Ovary (tissue), 3 donors: ENCODE results near the gene SAAL1.

Experiments used
- EP300 ChIP-seq: sonication (generic); formaldehyde crosslinking; IDR thresholded peaks from one replicate; pipeline ENCODE4 v1.6.1; 2017; ENCODE audit warnings: antibody characterized with exemption
- POLR2A ChIP-seq: fragments of 450-650 bp; IDR thresholded peaks from one replicate; pipeline ENCODE4 v1.6.1; 2017; ENCODE audit warnings: antibody characterized with exemption, mild to moderate bottlenecking, moderate library complexity
- TF ChIP-seq, protein P1 (sequence below), 3 donors: fragments of 450-650 bp in 2 of 3; fragments of 200-600 bp in 1 of 3; IDR thresholded peaks; one replicate each; pipeline versions ENCODE4 v1.5.1 to v1.8.0; 2016 to 2022; ENCODE audit warnings: antibody characterized with exemption in 3 of 3, mild to moderate bottlenecking in 1 of 3
- donor health status: DM: no; HTN: no; CAD: no.

DNA sequence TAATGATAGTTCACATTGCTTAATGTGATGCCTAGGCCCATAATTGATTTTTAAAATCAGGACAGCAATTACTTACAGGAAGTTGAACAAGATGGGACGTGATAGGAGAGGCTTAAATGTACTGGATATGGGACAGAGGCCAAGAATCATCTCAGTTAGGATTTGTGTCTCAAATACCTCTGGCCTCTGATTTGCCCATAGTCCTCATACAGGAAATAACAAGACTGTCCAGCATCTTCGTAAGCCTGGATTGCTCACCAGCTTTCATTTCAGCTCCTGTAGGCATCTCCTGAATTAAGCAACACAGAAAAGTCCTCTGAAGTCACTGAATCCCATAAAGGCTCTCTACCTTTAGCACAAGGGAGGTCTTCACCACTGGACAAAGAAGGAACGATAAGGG lies 26.5 kb upstream of the SAAL1 start, which contains the start of gene MRGPRX3:
- TF ChIP-seq, protein P1, sequence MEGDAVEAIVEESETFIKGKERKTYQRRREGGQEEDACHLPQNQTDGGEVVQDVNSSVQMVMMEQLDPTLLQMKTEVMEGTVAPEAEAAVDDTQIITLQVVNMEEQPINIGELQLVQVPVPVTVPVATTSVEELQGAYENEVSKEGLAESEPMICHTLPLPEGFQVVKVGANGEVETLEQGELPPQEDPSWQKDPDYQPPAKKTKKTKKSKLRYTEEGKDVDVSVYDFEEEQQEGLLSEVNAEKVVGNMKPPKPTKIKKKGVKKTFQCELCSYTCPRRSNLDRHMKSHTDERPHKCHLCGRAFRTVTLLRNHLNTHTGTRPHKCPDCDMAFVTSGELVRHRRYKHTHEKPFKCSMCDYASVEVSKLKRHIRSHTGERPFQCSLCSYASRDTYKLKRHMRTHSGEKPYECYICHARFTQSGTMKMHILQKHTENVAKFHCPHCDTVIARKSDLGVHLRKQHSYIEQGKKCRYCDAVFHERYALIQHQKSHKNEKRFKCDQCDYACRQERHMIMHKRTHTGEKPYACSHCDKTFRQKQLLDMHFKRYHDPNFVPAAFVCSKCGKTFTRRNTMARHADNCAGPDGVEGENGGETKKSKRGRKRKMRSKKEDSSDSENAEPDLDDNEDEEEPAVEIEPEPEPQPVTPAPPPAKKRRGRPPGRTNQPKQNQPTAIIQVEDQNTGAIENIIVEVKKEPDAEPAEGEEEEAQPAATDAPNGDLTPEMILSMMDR (IDR thresholded peaks at IDR 0.05) = no peak
- TF ChIP-seq EP300 = no peak
- no peak for TF ChIP-seq POLR2A
